ENCODE data around the gene MAGEA11.
A peak's percentile ranks its signal among the peaks of the same experiment; 100 is the strongest.
"Not testable (repeated sequence)": the region's sequence is repeated elsewhere in the genome, so short reads cannot be mapped to it uniquely, and the experiment has no call there.

The MAGEA11 gene

GRCh38 chrX:149699761-149700160 is 12.1 kb upstream of the MAGEA11 start:
- TF ChIP-seq POLR2A (IDR thresholded peaks at IDR 0.05; ENCODE audit: low read depth, low read length) (no peak), TAF1 (IDR thresholded peaks at IDR 0.05; ENCODE audit: borderline replicate concordance, low read depth, low read length) (no peak), POLR2AphosphoS5 (IDR thresholded peaks at IDR 0.05; ENCODE audit: low read depth, low read length) (no peak)
- DNase-seq (ENCODE audit: insufficient read length) (no peak), FAIRE-seq (no peak)

- FAIRE-seq (no peak), DNase-seq (ENCODE audit: insufficient read length) (no peak)
- TF ChIP-seq TAF1 (IDR thresholded peaks at IDR 0.05; ENCODE audit: borderline replicate concordance, low read depth, low read length) = no peak
- no peak for TF ChIP-seq POLR2AphosphoS5 (IDR thresholded peaks at IDR 0.05; ENCODE audit: low read depth, low read length)
- no peak for TF ChIP-seq POLR2A (IDR thresholded peaks at IDR 0.05; ENCODE audit: low read depth, low read length)
Observed at GRCh38 chrX:149704664-149705063, 7.2 kb upstream of the MAGEA11 start.

- DNase-seq (ENCODE audit: insufficient read length) (no peak), FAIRE-seq (no peak)
- no peak for TF ChIP-seq TAF1 (IDR thresholded peaks at IDR 0.05; ENCODE audit: borderline replicate concordance, low read depth, low read length)
- TF ChIP-seq POLR2A (IDR thresholded peaks at IDR 0.05; ENCODE audit: low read depth, low read length) = no peak
- no peak for TF ChIP-seq POLR2AphosphoS5 (IDR thresholded peaks at IDR 0.05; ENCODE audit: low read depth, low read length)
Observed at GRCh38 chrX:149707147-149707901, 4.5 kb upstream of the MAGEA11 start.

DNA sequence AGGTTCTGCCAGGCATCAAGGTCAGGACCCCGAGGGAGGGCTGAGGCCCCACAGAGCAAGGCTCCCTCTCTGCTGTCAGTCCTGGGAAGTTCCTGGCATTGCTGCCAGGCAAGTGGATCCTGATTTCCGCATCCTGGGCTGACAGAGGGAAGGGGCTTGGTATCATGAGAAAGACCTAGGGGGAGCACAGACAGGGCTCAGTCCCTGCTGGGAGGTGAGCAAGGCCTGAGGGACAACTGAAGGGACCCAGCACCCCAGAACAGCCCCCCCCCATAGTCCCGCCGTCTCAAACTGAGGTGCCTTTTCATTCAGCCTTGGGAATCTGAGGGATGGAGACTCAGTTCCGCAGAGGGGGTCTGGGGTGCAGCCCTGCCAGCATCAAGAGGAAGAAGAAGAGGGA is 971 bp downstream of the MAGEA11 start:
- DNase-seq (ENCODE audit: insufficient read length) (no peak), FAIRE-seq (no peak)
- no peak for TF ChIP-seq TAF1 (IDR thresholded peaks at IDR 0.05; ENCODE audit: borderline replicate concordance, low read depth, low read length)
- TF ChIP-seq POLR2AphosphoS5 (IDR thresholded peaks at IDR 0.05; ENCODE audit: low read depth, low read length) = no peak
- TF ChIP-seq POLR2A (IDR thresholded peaks at IDR 0.05; ENCODE audit: low read depth, low read length) = no peak

GRCh38 chrX:149713279-149714050 is 1.6 kb downstream of the MAGEA11 start:
- no peak for TF ChIP-seq POLR2A (IDR thresholded peaks at IDR 0.05; ENCODE audit: low read depth, low read length)
- TF ChIP-seq POLR2AphosphoS5 (IDR thresholded peaks at IDR 0.05; ENCODE audit: low read depth, low read length) = no peak
- TF ChIP-seq TAF1 (IDR thresholded peaks at IDR 0.05; ENCODE audit: borderline replicate concordance, low read depth, low read length) = no peak
- FAIRE-seq = no peak

GRCh38 chrX:149715468-149715867 is 3.6 kb downstream of the MAGEA11 start:
- no peak for TF ChIP-seq POLR2A (IDR thresholded peaks at IDR 0.05; ENCODE audit: low read depth, low read length)
- DNase-seq (ENCODE audit: insufficient read length) = no peak

More at GRCh38 chrX:149713279-149714050, 1.6 kb downstream of the MAGEA11 start:
- DNase-seq (ENCODE audit: insufficient read length) = no peak

GRCh38 chrX:149716632-149717031 is 4.8 kb downstream of the MAGEA11 start:
- FAIRE-seq = no peak
- DNase-seq (ENCODE audit: insufficient read length) = no peak
- TF ChIP-seq POLR2AphosphoS5 (IDR thresholded peaks at IDR 0.05; ENCODE audit: low read depth, low read length) (no peak), POLR2A (IDR thresholded peaks at IDR 0.05; ENCODE audit: low read depth, low read length) (no peak), TAF1 (IDR thresholded peaks at IDR 0.05; ENCODE audit: borderline replicate concordance, low read depth, low read length) (no peak)

More at GRCh38 chrX:149715468-149715867, 3.6 kb downstream of the MAGEA11 start:
- no peak for FAIRE-seq

DNA sequence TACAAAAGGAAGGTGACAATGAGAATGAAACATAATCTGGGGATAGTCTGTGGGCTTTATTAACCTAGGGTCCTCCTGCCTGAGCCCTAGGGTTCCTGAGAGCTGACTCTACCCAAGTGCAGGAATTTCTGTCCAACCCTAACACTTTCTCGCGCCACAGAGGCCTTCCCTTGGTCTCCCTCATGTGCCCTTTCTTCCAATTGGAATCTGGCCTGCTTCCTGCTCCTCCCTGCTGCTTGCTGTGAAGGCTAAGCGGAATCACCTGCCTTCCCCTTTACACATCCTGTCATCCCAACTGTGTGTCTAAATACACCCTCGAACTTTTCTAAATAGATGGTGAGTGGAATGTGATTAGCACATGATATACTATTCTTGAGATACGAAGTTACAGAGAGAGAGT is 5.9 kb downstream of the MAGEA11 start:
- DNase-seq (ENCODE audit: insufficient read length) = no peak
- no peak for FAIRE-seq
- TF ChIP-seq TAF1 (IDR thresholded peaks at IDR 0.05; ENCODE audit: borderline replicate concordance, low read depth, low read length) (no peak), POLR2AphosphoS5 (IDR thresholded peaks at IDR 0.05; ENCODE audit: low read depth, low read length) (no peak), POLR2A (IDR thresholded peaks at IDR 0.05; ENCODE audit: low read depth, low read length) (no peak)

DNA sequence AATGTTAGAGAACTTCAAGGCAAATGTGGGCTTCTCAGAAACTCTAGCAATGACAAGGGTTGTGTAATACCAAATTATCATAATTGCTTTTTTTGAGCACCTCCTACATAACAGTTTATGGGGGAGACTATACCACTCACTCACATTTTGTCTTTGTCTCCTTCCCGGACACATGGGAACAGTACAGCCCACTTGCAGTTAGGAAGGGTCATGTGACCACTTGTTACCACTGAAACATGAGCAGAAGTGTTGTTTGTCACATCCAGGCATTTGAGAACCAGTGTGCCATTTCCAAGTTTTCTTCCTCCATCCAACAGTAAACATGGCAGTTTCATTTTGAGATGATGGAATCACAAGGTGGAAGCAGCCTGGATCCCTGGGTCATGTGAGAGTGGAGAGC is 6.9 kb downstream of the MAGEA11 start:
- no peak for DNase-seq (ENCODE audit: insufficient read length)
- FAIRE-seq = no peak
- TF ChIP-seq POLR2A (IDR thresholded peaks at IDR 0.05; ENCODE audit: low read depth, low read length) (no peak), TAF1 (IDR thresholded peaks at IDR 0.05; ENCODE audit: borderline replicate concordance, low read depth, low read length) (no peak), POLR2AphosphoS5 (IDR thresholded peaks at IDR 0.05; ENCODE audit: low read depth, low read length) (no peak)

DNA sequence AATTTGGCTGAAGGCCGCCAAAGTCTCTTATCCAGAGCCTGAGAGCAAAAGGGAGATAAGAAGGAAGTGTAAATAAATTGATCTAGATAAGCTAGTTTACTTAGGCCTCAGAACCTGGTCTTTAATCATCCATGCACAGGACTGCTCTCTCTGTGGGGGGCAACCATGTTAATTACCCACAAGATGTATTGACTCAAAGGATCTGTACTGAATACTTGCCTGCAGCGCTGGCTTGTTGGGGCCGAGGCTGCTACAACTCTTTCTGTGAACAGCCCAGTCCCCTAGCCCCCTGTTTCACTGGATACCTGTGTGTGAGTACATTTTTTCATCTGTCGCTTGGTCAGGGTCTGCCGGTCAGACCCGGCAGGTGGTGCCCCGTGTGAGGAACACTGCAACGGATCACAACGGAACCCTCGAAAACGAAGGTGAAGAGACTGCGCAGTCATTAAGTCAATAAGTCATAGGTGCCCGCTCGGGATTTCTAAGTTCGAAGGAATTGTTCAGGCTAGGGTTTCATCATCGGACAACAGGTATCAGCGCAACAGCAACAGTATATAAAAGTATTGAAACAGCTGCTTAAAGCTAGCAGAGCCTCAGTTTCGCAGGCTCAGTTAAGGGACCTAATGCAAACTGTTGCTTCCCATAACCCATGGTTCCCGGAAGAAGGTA is 8.3 kb downstream of the MAGEA11 start:
- no peak for DNase-seq (ENCODE audit: insufficient read length)
- no peak for FAIRE-seq
- TF ChIP-seq POLR2A (IDR thresholded peaks at IDR 0.05; ENCODE audit: low read depth, low read length) = no peak
- no peak for TF ChIP-seq TAF1 (IDR thresholded peaks at IDR 0.05; ENCODE audit: borderline replicate concordance, low read depth, low read length)
- TF ChIP-seq POLR2AphosphoS5 (IDR thresholded peaks at IDR 0.05; ENCODE audit: low read depth, low read length) = no peak

DNA sequence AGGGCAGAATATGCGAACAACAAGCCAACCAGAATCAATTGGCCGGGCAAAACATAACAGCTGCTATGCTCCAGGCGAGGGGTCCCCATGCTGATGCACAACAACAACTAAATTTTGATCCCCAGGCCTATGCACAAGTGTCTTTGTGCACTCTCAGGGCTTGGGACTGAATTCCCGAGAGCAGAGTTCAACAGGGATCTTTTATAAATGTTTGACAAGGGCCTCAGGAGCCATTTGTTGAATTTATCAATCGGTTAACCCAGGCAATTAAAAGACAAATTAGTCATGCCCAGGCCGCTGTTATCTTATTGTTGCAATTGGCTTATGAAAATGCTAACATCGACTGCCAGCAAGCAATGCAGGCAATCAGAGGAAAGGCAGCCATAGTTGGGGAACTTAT is 9.4 kb downstream of the MAGEA11 start:
- FAIRE-seq; DNase-seq (ENCODE audit: insufficient read length): not testable (repeated sequence)

- DNase-seq (ENCODE audit: insufficient read length) (no peak), FAIRE-seq (no peak)
- TF ChIP-seq POLR2A (IDR thresholded peaks at IDR 0.05; ENCODE audit: low read depth, low read length) (no peak), POLR2AphosphoS5 (IDR thresholded peaks at IDR 0.05; ENCODE audit: low read depth, low read length) (no peak), TAF1 (IDR thresholded peaks at IDR 0.05; ENCODE audit: borderline replicate concordance, low read depth, low read length) (no peak)
Observed at GRCh38 chrX:149721778-149722177, 9.9 kb downstream of the MAGEA11 start.

GRCh38 chrX:149723583-149724118 is 11.8 kb downstream of the MAGEA11 start:
- DNase-seq (ENCODE audit: insufficient read length); FAIRE-seq: not testable (repeated sequence)

DNA sequence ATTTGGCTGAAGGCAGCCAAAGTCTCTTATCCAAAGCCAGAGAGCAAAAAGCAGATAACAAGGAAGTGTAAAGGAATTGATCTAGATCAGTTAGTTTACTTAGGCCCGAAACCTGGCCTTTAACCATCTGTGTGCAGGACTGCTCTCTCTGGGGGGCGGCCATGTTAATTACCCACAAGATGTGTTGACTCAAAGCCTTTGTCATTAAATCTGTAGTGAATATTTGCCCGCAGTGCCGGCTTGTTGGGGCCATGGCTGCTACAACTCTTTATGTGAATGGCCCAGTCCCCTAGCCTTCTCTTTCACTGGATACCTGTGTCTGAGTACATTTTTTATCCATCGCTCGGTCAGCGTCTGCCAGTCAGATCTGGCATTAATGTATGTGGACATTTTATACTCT is 15.4 kb downstream of the MAGEA11 start:
- DNase-seq (ENCODE audit: insufficient read length); FAIRE-seq: not testable (repeated sequence)

DNA sequence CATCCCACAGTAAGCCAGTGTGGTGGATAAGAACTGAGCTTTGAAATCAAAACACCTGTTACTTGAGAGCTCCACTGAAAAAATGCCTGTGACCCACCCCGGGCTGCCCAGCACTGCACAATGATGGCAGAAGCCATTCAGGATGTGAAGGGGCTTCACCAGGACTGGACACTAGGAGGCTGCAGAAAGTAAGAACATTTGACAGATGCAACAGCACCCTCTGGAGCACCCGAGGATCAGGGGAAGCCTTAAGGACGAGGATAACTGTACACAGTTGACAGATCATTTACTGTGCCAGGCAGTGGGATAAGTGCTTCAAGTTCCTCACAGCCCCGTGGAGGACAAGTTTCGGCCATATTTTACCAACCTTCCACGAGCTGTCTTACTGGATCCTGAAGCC is 30.4 kb downstream of the MAGEA11 start:
- FAIRE-seq = peak; percentile 5
- not testable (repeated sequence) for DNase-seq (ENCODE audit: insufficient read length)

DNA sequence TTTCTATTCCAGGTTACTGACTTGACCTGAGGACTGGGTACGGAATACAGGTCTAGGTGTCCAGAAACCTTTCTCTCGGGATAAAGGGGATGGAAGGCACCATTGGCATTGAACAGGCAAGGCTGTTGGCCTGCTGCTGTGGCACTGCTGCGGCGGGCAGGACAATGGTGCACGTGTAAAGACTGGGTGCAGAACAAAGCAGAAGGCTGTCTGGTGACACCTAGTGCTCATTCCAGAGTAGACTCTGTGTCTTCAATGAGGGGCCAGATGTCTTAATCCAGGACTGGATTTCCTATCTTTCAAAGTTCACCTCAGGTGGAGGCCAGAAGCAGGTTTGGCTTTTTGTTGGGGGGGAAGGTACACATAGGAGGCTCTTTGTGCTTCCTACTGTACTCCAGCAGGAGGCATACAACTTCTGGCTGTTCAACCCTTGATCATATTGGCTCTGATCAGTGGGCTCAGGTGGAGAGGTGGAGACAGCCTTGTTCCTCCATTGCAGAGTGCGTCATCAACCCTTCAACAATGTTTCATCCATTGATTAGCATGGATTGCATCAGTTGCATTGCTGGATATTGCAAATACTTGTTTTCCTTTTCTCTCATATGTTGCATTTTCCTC is 34.6 kb downstream of the MAGEA11 start:
- peak; percentile 82 for FAIRE-seq
- DNase-seq (ENCODE audit: insufficient read length) = not testable (repeated sequence)

All from GM12892 (cell line).